ENCODE data around the gene TBC1D5.

GRCh38 chr3:17302774-17303173, 439.7 kb downstream of the TBC1D5 start:
- no peak for TF ChIP-seq CTCF (IDR thresholded peaks at IDR 0.05; ENCODE audit: low read depth, low read length, poor library complexity, severe bottlenecking)
- TF ChIP-seq EZH2phosphoT487 (IDR thresholded peaks at IDR 0.05; ENCODE audit: borderline replicate concordance, low read length), result no peak
